Measurements from ENCODE around the gene KLK12. TPM values are rescaled to one million over a fixed set of nuclear protein-coding genes. Genes with fewer than 3 reads are reported as not detected.

The KLK12 gene
- total RNA-seq, 4 donors from 2014 or later, result 0.40 to 1.2 (median 0.54) TPM; not detected in 1

GRCh38 chr19:51002542-51003311, 32.1 kb downstream of the KLK12 start:
- Histone ChIP-seq H3K4me1 (no peaks in the 10 kb centered on the region), H3K27me3 (peaks cover 88% of the 10 kb centered on the region), H3K4me3 (no peak overlapping the region), H3K27ac (no peak overlapping the region), H3K9me3 (no peaks in the 10 kb centered on the region), H3K36me3 (no peaks in the 10 kb centered on the region)
- ATAC-seq, result peak; percentile 25
- WGBS, 2 donors (ENCODE audit: low coverage in 1 of 2), result 28 to 79% methylated on average over 6 to 8 of the region's 42 CpGs
- TF ChIP-seq, protein P1, sequence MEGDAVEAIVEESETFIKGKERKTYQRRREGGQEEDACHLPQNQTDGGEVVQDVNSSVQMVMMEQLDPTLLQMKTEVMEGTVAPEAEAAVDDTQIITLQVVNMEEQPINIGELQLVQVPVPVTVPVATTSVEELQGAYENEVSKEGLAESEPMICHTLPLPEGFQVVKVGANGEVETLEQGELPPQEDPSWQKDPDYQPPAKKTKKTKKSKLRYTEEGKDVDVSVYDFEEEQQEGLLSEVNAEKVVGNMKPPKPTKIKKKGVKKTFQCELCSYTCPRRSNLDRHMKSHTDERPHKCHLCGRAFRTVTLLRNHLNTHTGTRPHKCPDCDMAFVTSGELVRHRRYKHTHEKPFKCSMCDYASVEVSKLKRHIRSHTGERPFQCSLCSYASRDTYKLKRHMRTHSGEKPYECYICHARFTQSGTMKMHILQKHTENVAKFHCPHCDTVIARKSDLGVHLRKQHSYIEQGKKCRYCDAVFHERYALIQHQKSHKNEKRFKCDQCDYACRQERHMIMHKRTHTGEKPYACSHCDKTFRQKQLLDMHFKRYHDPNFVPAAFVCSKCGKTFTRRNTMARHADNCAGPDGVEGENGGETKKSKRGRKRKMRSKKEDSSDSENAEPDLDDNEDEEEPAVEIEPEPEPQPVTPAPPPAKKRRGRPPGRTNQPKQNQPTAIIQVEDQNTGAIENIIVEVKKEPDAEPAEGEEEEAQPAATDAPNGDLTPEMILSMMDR (IDR thresholded peaks at IDR 0.05), result no peak
- TF ChIP-seq EP300 (IDR thresholded peaks at IDR 0.05) (no peak), POLR2AphosphoS5 (IDR thresholded peaks at IDR 0.05) (no peak), POLR2A (IDR thresholded peaks at IDR 0.05) (no peak)

GRCh38 chr19:51002089-51002532, 32.7 kb downstream of the KLK12 start:
- H3K9me3 ChIP-seq, result no peaks in the 10 kb centered on the region
- no peak for ATAC-seq
- no peaks in the 10 kb centered on the region for H3K4me1 ChIP-seq
- H3K27ac ChIP-seq, result no peak overlapping the region
- no peaks in the 10 kb centered on the region for H3K36me3 ChIP-seq
- TF ChIP-seq, protein P1 (IDR thresholded peaks at IDR 0.05), result no peak
- TF ChIP-seq EP300 (IDR thresholded peaks at IDR 0.05) (no peak), POLR2A (IDR thresholded peaks at IDR 0.05) (no peak), POLR2AphosphoS5 (IDR thresholded peaks at IDR 0.05) (no peak)
- H3K27me3 ChIP-seq, result peaks cover 84% of the 10 kb centered on the region
- WGBS, 2 donors (ENCODE audit: low coverage in 1 of 2), result 23 to 25% methylated on average over 4 of the region's 12 CpGs
- H3K4me3 ChIP-seq, result no peak overlapping the region

DNA sequence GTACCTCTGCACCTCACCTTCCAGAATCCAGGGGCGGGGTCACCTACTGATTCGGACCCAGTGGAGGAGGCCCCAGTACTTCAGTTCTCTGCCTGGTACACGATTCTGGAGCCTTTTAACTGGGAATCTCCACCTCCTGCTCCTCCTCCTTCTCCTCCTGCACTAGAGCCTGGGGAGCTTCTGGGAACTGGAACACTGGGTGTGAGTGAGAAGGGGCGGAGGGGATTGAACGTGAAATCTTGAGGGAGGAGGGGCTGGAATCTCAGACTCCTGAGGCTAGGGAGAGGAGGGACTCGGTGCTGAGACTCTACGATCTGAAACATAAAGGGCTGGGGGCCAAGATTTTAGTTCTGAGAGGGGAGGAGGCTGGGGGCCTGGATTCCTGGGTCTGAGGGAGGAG, 33.3 kb downstream of the KLK12 start, which contains the start of gene KLK8:
TSS of gene KLK8 (minus strand) at position 90 of the 400 bp plus-strand sequence. CDS start 437 bp downstream, outside the sequence.
- no peak for ATAC-seq
- 0 to 11% methylated on average over 2 to 3 of the region's 7 CpGs for WGBS, 2 donors (ENCODE audit: low coverage in 1 of 2)
- Histone ChIP-seq H3K4me1 (no peaks in the 10 kb centered on the region), H3K4me3 (no peak within 1 kb of the TSS), H3K27me3 (peaks cover 78% of the 10 kb centered on the region), H3K9me3 (no peaks in the 10 kb centered on the region), H3K36me3 (no peaks in the 10 kb centered on the region), H3K27ac (no peak within 1 kb of the TSS)
- TF ChIP-seq EP300 (IDR thresholded peaks at IDR 0.05) (no peak), POLR2AphosphoS5 (IDR thresholded peaks at IDR 0.05) (no peak), POLR2A (IDR thresholded peaks at IDR 0.05) (no peak)
- TF ChIP-seq, protein P1 (IDR thresholded peaks at IDR 0.05), result no peak

GRCh38 chr19:51000981-51001380, 33.8 kb downstream of the KLK12 start:
- no peaks in the 10 kb centered on the region for H3K36me3 ChIP-seq
- H3K27ac ChIP-seq, result no peak overlapping the region
- WGBS, 2 donors (ENCODE audit: low coverage in 1 of 2), result 43% methylated on average over 5 of the region's 16 CpGs; no CpG with 5 or more reads in 1 of the 2 donors
- H3K27me3 ChIP-seq, result peaks cover 73% of the 10 kb centered on the region
- no peak overlapping the region for H3K4me3 ChIP-seq
- H3K9me3 ChIP-seq, result no peaks in the 10 kb centered on the region
- no peak for ATAC-seq
- H3K4me1 ChIP-seq, result no peaks in the 10 kb centered on the region
- TF ChIP-seq POLR2AphosphoS5 (IDR thresholded peaks at IDR 0.05), result no peak
- TF ChIP-seq EP300 (IDR thresholded peaks at IDR 0.05), result no peak
- TF ChIP-seq, protein P1 (IDR thresholded peaks at IDR 0.05), result no peak
- no peak for TF ChIP-seq POLR2A (IDR thresholded peaks at IDR 0.05)

GRCh38 chr19:51000426-51000825, 34.4 kb downstream of the KLK12 start:
- H3K27me3 ChIP-seq, result peaks cover 69% of the 10 kb centered on the region

More at GRCh38 chr19:51000426-51000825, 34.4 kb downstream of the KLK12 start:
- Histone ChIP-seq H3K9me3 (no peaks in the 10 kb centered on the region), H3K36me3 (no peaks in the 10 kb centered on the region), H3K4me3 (no peak overlapping the region), H3K27ac (no peak overlapping the region), H3K4me1 (no peaks in the 10 kb centered on the region)
- ATAC-seq, result no peak
- WGBS, 2 donors (ENCODE audit: low coverage in 1 of 2), result 80 to 89% methylated on average over 2 to 3 of the region's 10 CpGs
- TF ChIP-seq, protein P1 (IDR thresholded peaks at IDR 0.05), result no peak

All from gastroesophageal sphincter (tissue), 4 donors.